OCI-LY7 (cell line): ENCODE data around the gene LGALS13. TPM values are rescaled to one million over a fixed set of nuclear protein-coding genes. Genes with fewer than 3 reads are reported as not detected.

ENCODE experiments used
- BruUV-seq: library from RNA; stranded (reverse); fragments of 400-500 nt; replicated peaks from 2 replicates; lab custom pipeline; 2021; lab: Mats Ljungman, UMichigan
- CTCF ChIA-PET: fragments of 300-600 bp; sonication (Branson Sonifier 250); formaldehyde crosslinking; loops from one replicate; lab custom pipeline; 2022; ENCODE audit warnings: antibody characterized with exemption; ENCODE audit not compliant: unreplicated experiment; lab: Charles Lee
- POLR2A ChIA-PET: fragments of 300-600 bp; sonication (Branson Sonifier 250); formaldehyde crosslinking; loops from one replicate; lab custom pipeline; 2022; ENCODE audit warnings: antibody characterized with exemption; lab: Charles Lee
- DNase-seq: peaks from one replicate; pipeline ENCODE4 v3.0.0-alpha.2; 2015; ENCODE audit warnings: low spot score
- H2AFZ ChIP-seq: fragments of 200-600 bp; sonication (generic), shearing (Covaris generic); 2 replicates; pipeline ENCODE4 v1.6.1; 2014; ENCODE audit warnings: mild to moderate bottlenecking, antibody characterized with exemption, low read length, moderate library complexity
- H3K27ac ChIP-seq: fragments of 200-600 bp; sonication (generic); 2 replicates; pipeline ENCODE4 v1.5.1; 2014; ENCODE audit warnings: mixed run types, low read depth, mild to moderate bottlenecking, moderate library complexity, low read length, inconsistent platforms; ENCODE audit not compliant: poor library complexity, severe bottlenecking
- H3K36me3 ChIP-seq: fragments of 200-600 bp; sonication (generic); 2 replicates; pipeline ENCODE4 v1.6.1; 2014; ENCODE audit warnings: mild to moderate bottlenecking, antibody characterized with exemption, low read length, moderate library complexity, mixed read lengths; ENCODE audit not compliant: insufficient read depth
- H3K4me1 ChIP-seq: fragments of 200-600 bp; sonication (generic); 2 replicates; pipeline ENCODE4 v1.5.1; 2014; ENCODE audit warnings: mild to moderate bottlenecking, low read length; ENCODE audit not compliant: insufficient read depth, poor library complexity, severe bottlenecking
- H3K4me2 ChIP-seq: fragments of 200-600 bp; sonication (generic); 2 replicates; pipeline ENCODE4 v1.6.1; 2014; ENCODE audit warnings: mild to moderate bottlenecking, low read length
- H3K4me3 ChIP-seq: fragments of 200-600 bp; sonication (generic); 2 replicates; pipeline ENCODE4 v1.5.1; 2014; ENCODE audit warnings: mild to moderate bottlenecking, low read depth, low read length; ENCODE audit not compliant: poor library complexity, severe bottlenecking
- H3K79me2 ChIP-seq: fragments of 200-600 bp; sonication (generic); 2 replicates; pipeline ENCODE4 v1.6.1; 2016; ENCODE audit warnings: low read depth, mild to moderate bottlenecking, low read length, moderate library complexity, mixed read lengths; ENCODE audit not compliant: insufficient read depth
- H3K9me2 ChIP-seq: fragments of 200-600 bp; sonication (generic); 2 replicates; pipeline ENCODE4 v1.6.1; 2016; ENCODE audit warnings: mild to moderate bottlenecking, low read length, mixed read lengths; ENCODE audit not compliant: insufficient read depth
- H3K9me3 ChIP-seq: fragments of 200-600 bp; sonication (generic); 2 replicates; pipeline ENCODE4 v1.6.1; 2014; ENCODE audit warnings: mild to moderate bottlenecking, mixed run types, low read length, mixed read lengths
- H4K20me1 ChIP-seq: fragments of 200-600 bp; sonication (generic); 2 replicates; pipeline ENCODE4 v1.6.1; 2014; ENCODE audit warnings: mild to moderate bottlenecking, antibody characterized with exemption, low read length, moderate library complexity, mixed read lengths; ENCODE audit not compliant: insufficient read depth
- CTCF ChIP-seq: fragments of 200-600 bp; sonication (generic); conservative IDR thresholded peaks from 2 replicates; pipeline ENCODE4 v1.5.1; 2014; ENCODE audit warnings: mild to moderate bottlenecking, antibody characterized with exemption, low read length, moderate library complexity, mixed read lengths
- EZH2phosphoT487 ChIP-seq: fragments of 200-600 bp; sonication (generic); IDR thresholded peaks from 2 replicates; pipeline ENCODE4 v1.6.1; 2018; ENCODE audit warnings: low read depth, borderline replicate concordance, mild to moderate bottlenecking, mixed run types, antibody characterized with exemption, low read length, moderate library complexity, mixed read lengths
- intact Hi-C: fragments of 100-400 bp; cut with micrococcal nuclease; formaldehyde crosslinking; loops from one replicate; pipeline ENCODE4 v1.10.0; 2022; ENCODE audit not compliant: unreplicated experiment
- total RNA-seq, 2 experiments: library from RNA; depleted of rRNA in 1 of 2; stranded (reverse); fragments of >200 nt in 1 of 2; shearing (Covaris generic) in 1 of 2; gene quantifications; 2 replicates each; pipeline ENCODE4 v1.2.3, GENCODE V29; 2014 to 2022

The LGALS13 gene
- total RNA-seq, 2 experiments from 2014 or later, result not detected

- CTCF ChIA-PET, result no interaction called here
- no peaks in the 10 kb centered on the region for H3K9me2 ChIP-seq
- no peaks in the 10 kb centered on the region for H4K20me1 ChIP-seq
- DNase-seq, result no peak
- no peaks in the 10 kb centered on the region for H3K4me1 ChIP-seq
- POLR2A ChIA-PET, result no interaction called here
- TF ChIP-seq CTCF, result no peak
- no peak for TF ChIP-seq EZH2phosphoT487
- no peak overlapping the region for H2AFZ ChIP-seq
- no peak overlapping the region for H3K4me3 ChIP-seq
- no TSS peak for BruUV-seq
- H3K9me3 ChIP-seq, result no peaks in the 10 kb centered on the region
- H3K27ac ChIP-seq, result no peak overlapping the region
- H3K4me2 ChIP-seq, result no peak overlapping the region
- no peaks in the 10 kb centered on the region for H3K36me3 ChIP-seq
- intact Hi-C loops, result no loop called here
- no peaks in the 10 kb centered on the region for H3K79me2 ChIP-seq
Observed at GRCh38 chr19:39596911-39597310, 5.4 kb upstream of the LGALS13 start.

DNA sequence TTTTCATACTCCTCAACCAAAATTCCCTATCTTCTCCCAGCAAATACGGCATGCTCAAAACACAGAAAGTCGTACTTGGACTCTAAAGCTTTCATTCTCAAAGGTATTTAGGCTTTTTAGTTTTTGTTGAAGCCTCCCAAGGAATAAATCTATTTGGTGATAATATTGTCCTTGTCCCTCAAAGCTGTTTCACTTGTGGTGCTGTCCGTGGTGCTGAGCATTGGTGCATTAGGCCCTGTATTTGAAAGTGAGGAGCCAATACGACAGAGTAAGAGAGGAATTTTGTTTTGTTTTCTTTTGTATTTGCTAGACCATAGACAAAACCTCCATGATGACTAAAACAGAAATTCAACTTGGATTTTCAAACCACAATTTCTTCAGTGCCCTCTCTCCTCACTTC is 3.2 kb upstream of the LGALS13 start:
- intact Hi-C loops, result no loop called here

GRCh38 chr19:39603825-39604224 is 1.5 kb downstream of the LGALS13 start:
- no TSS peak for BruUV-seq
- H3K27ac ChIP-seq, result no peak overlapping the region
- no peaks in the 10 kb centered on the region for H3K9me2 ChIP-seq
- ChIA-PET POLR2A (no interaction called here), CTCF (no interaction called here)
- DNase-seq, result no peak
- no peak overlapping the region for H2AFZ ChIP-seq
- no peak overlapping the region for H3K4me3 ChIP-seq
- H3K4me1 ChIP-seq, result no peaks in the 10 kb centered on the region
- H3K79me2 ChIP-seq, result no peaks in the 10 kb centered on the region
- intact Hi-C loops, result no loop called here
- no peak for TF ChIP-seq EZH2phosphoT487
- no peak for TF ChIP-seq CTCF
- H3K9me3 ChIP-seq, result no peaks in the 10 kb centered on the region
- H4K20me1 ChIP-seq, result no peaks in the 10 kb centered on the region
- no peaks in the 10 kb centered on the region for H3K36me3 ChIP-seq
- H3K4me2 ChIP-seq, result no peak overlapping the region

More for the DNA sequence above, 3.2 kb upstream of the LGALS13 start:
- Histone ChIP-seq H3K9me2 (no peaks in the 10 kb centered on the region), H3K4me3 (no peak overlapping the region), H3K36me3 (no peaks in the 10 kb centered on the region), H3K4me2 (no peak overlapping the region), H3K79me2 (no peaks in the 10 kb centered on the region), H3K9me3 (no peaks in the 10 kb centered on the region), H3K27ac (no peak overlapping the region), H2AFZ (no peak overlapping the region), H3K4me1 (no peaks in the 10 kb centered on the region), H4K20me1 (no peaks in the 10 kb centered on the region)
- POLR2A ChIA-PET, result no interaction called here
- TF ChIP-seq EZH2phosphoT487, result no peak
- no peak for TF ChIP-seq CTCF
- CTCF ChIA-PET, result no interaction called here
- DNase-seq, result peak; percentile 16
- BruUV-seq, result no TSS peak
